Measurements from ENCODE around the gene METTL15.

Gene METTL15

GRCh38 chr11:28169816-28170215 is 61.6 kb downstream of the METTL15 start:
- no CpG with 5 or more reads among the region's 1 CpG for WGBS, 2 donors (ENCODE audit: extremely low coverage in 2 of 2, insufficient read length in 2 of 2, insufficient replicate concordance in 1 of 2)
- no peak for DNase-seq (ENCODE audit: low spot score)

GRCh38 chr11:28170759-28171158 is 62.6 kb downstream of the METTL15 start:
- peaks cover 0 to 14% of the 10 kb centered on the region in 2 donors for H3K36me3 ChIP-seq (replicated peaks in 1 of 2; ENCODE audit: control insufficient read depth in 2 of 2, insufficient read depth in 2 of 2, low read length in 2 of 2)
- no peak overlapping the region for H3K18ac ChIP-seq (ENCODE audit: low read length)
- no CpG with 5 or more reads among the region's 4 CpGs for WGBS, 2 donors (ENCODE audit: extremely low coverage in 2 of 2, insufficient read length in 2 of 2, insufficient replicate concordance in 1 of 2)
- H4K8ac ChIP-seq (ENCODE audit: low read depth, low read length) = no peak overlapping the region
- H3K27me3 ChIP-seq (ENCODE audit: control insufficient read depth in 3 of 3, insufficient read depth in 3 of 3, low read depth in 1 of 3, low read length in 3 of 3) = no peaks in the 10 kb centered on the region
- no peak overlapping the region for H4K91ac ChIP-seq (ENCODE audit: low read depth, low read length, poor library complexity)
- no peak overlapping the region for H3K4me3 ChIP-seq (ENCODE audit: low read length in 2 of 2)
- H2AFZ ChIP-seq (ENCODE audit: low read length) = no peak overlapping the region
- H2BK120ac ChIP-seq (ENCODE audit: low read depth, low read length) = no peak overlapping the region
- H2BK5ac ChIP-seq (ENCODE audit: low read length) = no peak overlapping the region
- H3K23ac ChIP-seq (ENCODE audit: low read depth, low read length, poor library complexity) = no peak overlapping the region
- no peak overlapping the region for H2BK15ac ChIP-seq (ENCODE audit: low read length)
- no peaks in the 10 kb centered on the region for H3K79me1 ChIP-seq (ENCODE audit: low read depth, low read length)
- no peak for DNase-seq (ENCODE audit: low spot score)
- H3K14ac ChIP-seq (ENCODE audit: low read length) = no peak overlapping the region
- no peak overlapping the region for H2AK5ac ChIP-seq (ENCODE audit: low read depth, low read length)
- no peak overlapping the region for H3K27ac ChIP-seq (replicated peaks; ENCODE audit: low read length)
- H2BK12ac ChIP-seq (ENCODE audit: low read length) = no peak overlapping the region
- H3K9me3 ChIP-seq (replicated peaks in 1 of 2; ENCODE audit: control insufficient read depth in 2 of 2, insufficient read depth in 1 of 2, low read depth in 1 of 2, low read length in 2 of 2) = peaks cover 0 to 12% of the 10 kb centered on the region in 2 donors
- no peak overlapping the region for H3K4ac ChIP-seq (ENCODE audit: low read length)
- no peak overlapping the region for H3K4me2 ChIP-seq (ENCODE audit: insufficient read depth, low read length, poor library complexity, severe bottlenecking)
- peaks cover 0 to 5% of the 10 kb centered on the region in 2 donors for H3K4me1 ChIP-seq (ENCODE audit: control insufficient read depth in 2 of 2, insufficient read depth in 1 of 2, low read depth in 1 of 2, low read length in 2 of 2)
- no peak overlapping the region for H3K9ac ChIP-seq (ENCODE audit: low read depth, low read length, poor library complexity)

More at GRCh38 chr11:28169816-28170215, 61.6 kb downstream of the METTL15 start:
- Histone ChIP-seq H4K8ac (ENCODE audit: low read depth, low read length) (no peak overlapping the region), H3K4ac (ENCODE audit: low read length) (no peak overlapping the region), H2BK5ac (ENCODE audit: low read length) (no peak overlapping the region), H3K9ac (ENCODE audit: low read depth, low read length, poor library complexity) (no peak overlapping the region), H3K36me3 (replicated peaks in 1 of 2; ENCODE audit: control insufficient read depth in 2 of 2, insufficient read depth in 2 of 2, low read length in 2 of 2) (peaks cover 0 to 14% of the 10 kb centered on the region in 2 donors), H3K27ac (replicated peaks; ENCODE audit: low read length) (no peak overlapping the region), H2AFZ (ENCODE audit: low read length) (no peak overlapping the region), H3K23ac (ENCODE audit: low read depth, low read length, poor library complexity) (no peak overlapping the region), H3K27me3 (ENCODE audit: control insufficient read depth in 3 of 3, insufficient read depth in 3 of 3, low read depth in 1 of 3, low read length in 3 of 3) (no peaks in the 10 kb centered on the region), H3K4me3 (ENCODE audit: low read length in 2 of 2) (no peak overlapping the region), H3K79me1 (ENCODE audit: low read depth, low read length) (no peaks in the 10 kb centered on the region), H3K14ac (ENCODE audit: low read length) (no peak overlapping the region), H4K91ac (ENCODE audit: low read depth, low read length, poor library complexity) (no peak overlapping the region), H2AK5ac (ENCODE audit: low read depth, low read length) (no peak overlapping the region), H3K18ac (ENCODE audit: low read length) (no peak overlapping the region), H2BK15ac (ENCODE audit: low read length) (no peak overlapping the region), H2BK120ac (ENCODE audit: low read depth, low read length) (no peak overlapping the region), H3K4me2 (ENCODE audit: insufficient read depth, low read length, poor library complexity, severe bottlenecking) (no peak overlapping the region), H3K9me3 (replicated peaks in 1 of 2; ENCODE audit: control insufficient read depth in 2 of 2, insufficient read depth in 1 of 2, low read depth in 1 of 2, low read length in 2 of 2) (peaks cover 0 to 14% of the 10 kb centered on the region in 2 donors), H3K4me1 (ENCODE audit: control insufficient read depth in 2 of 2, insufficient read depth in 1 of 2, low read depth in 1 of 2, low read length in 2 of 2) (peaks cover 0 to 5% of the 10 kb centered on the region in 2 donors), H2BK12ac (ENCODE audit: low read length) (no peak overlapping the region)

- Histone ChIP-seq H3K9me3 (replicated peaks in 1 of 2; ENCODE audit: control insufficient read depth in 2 of 2, insufficient read depth in 1 of 2, low read depth in 1 of 2, low read length in 2 of 2) (peaks cover 0 to 5% of the 10 kb centered on the region in 2 donors), H2BK15ac (ENCODE audit: low read length) (no peak overlapping the region), H2BK120ac (ENCODE audit: low read depth, low read length) (no peak overlapping the region), H3K27ac (replicated peaks; ENCODE audit: low read length) (no peak overlapping the region), H2BK5ac (ENCODE audit: low read length) (no peak overlapping the region), H3K18ac (ENCODE audit: low read length) (no peak overlapping the region), H3K4me1 (ENCODE audit: control insufficient read depth in 2 of 2, insufficient read depth in 1 of 2, low read depth in 1 of 2, low read length in 2 of 2) (no peaks in the 10 kb centered on the region), H3K27me3 (ENCODE audit: control insufficient read depth in 3 of 3, insufficient read depth in 3 of 3, low read depth in 1 of 3, low read length in 3 of 3) (no peaks in the 10 kb centered on the region), H3K4me2 (ENCODE audit: insufficient read depth, low read length, poor library complexity, severe bottlenecking) (no peak overlapping the region), H3K4ac (ENCODE audit: low read length) (no peak overlapping the region), H3K14ac (ENCODE audit: low read length) (no peak overlapping the region), H4K8ac (ENCODE audit: low read depth, low read length) (no peak overlapping the region), H2AK5ac (ENCODE audit: low read depth, low read length) (no peak overlapping the region), H2AFZ (ENCODE audit: low read length) (no peak overlapping the region), H3K4me3 (ENCODE audit: low read length in 2 of 2) (no peak overlapping the region), H3K79me1 (ENCODE audit: low read depth, low read length) (no peaks in the 10 kb centered on the region), H3K23ac (ENCODE audit: low read depth, low read length, poor library complexity) (no peak overlapping the region), H4K91ac (ENCODE audit: low read depth, low read length, poor library complexity) (no peak overlapping the region), H3K36me3 (replicated peaks in 1 of 2; ENCODE audit: control insufficient read depth in 2 of 2, insufficient read depth in 2 of 2, low read length in 2 of 2) (peaks cover 0 to 10% of the 10 kb centered on the region in 2 donors), H2BK12ac (ENCODE audit: low read length) (no peak overlapping the region), H3K9ac (ENCODE audit: low read depth, low read length, poor library complexity) (no peak overlapping the region)
- no CpG with 5 or more reads among the region's 1 CpG for WGBS, 2 donors (ENCODE audit: extremely low coverage in 2 of 2, insufficient read length in 2 of 2, insufficient replicate concordance in 1 of 2)
- no peak for DNase-seq (ENCODE audit: low spot score)
Observed at GRCh38 chr11:28176351-28176750, 68.2 kb downstream of the METTL15 start.

- Histone ChIP-seq H3K4me3 (ENCODE audit: low read length in 2 of 2) (no peak overlapping the region), H4K8ac (ENCODE audit: low read depth, low read length) (no peak overlapping the region), H2AK5ac (ENCODE audit: low read depth, low read length) (no peak overlapping the region), H2BK120ac (ENCODE audit: low read depth, low read length) (no peak overlapping the region), H3K4me1 (ENCODE audit: control insufficient read depth in 2 of 2, insufficient read depth in 1 of 2, low read depth in 1 of 2, low read length in 2 of 2) (no peaks in the 10 kb centered on the region), H3K9me3 (replicated peaks in 1 of 2; ENCODE audit: control insufficient read depth in 2 of 2, insufficient read depth in 1 of 2, low read depth in 1 of 2, low read length in 2 of 2) (no peaks in the 10 kb centered on the region), H3K27me3 (ENCODE audit: control insufficient read depth in 3 of 3, insufficient read depth in 3 of 3, low read depth in 1 of 3, low read length in 3 of 3) (no peaks in the 10 kb centered on the region), H3K36me3 (replicated peaks in 1 of 2; ENCODE audit: control insufficient read depth in 2 of 2, insufficient read depth in 2 of 2, low read length in 2 of 2) (peaks cover 0 to 4% of the 10 kb centered on the region in 2 donors), H3K9ac (ENCODE audit: low read depth, low read length, poor library complexity) (no peak overlapping the region), H3K79me1 (ENCODE audit: low read depth, low read length) (no peaks in the 10 kb centered on the region), H3K23ac (ENCODE audit: low read depth, low read length, poor library complexity) (no peak overlapping the region), H3K4ac (ENCODE audit: low read length) (no peak overlapping the region), H2BK15ac (ENCODE audit: low read length) (no peak overlapping the region), H4K91ac (ENCODE audit: low read depth, low read length, poor library complexity) (no peak overlapping the region), H2BK12ac (ENCODE audit: low read length) (no peak overlapping the region), H2BK5ac (ENCODE audit: low read length) (no peak overlapping the region), H2AFZ (ENCODE audit: low read length) (no peak overlapping the region), H3K27ac (replicated peaks; ENCODE audit: low read length) (no peak overlapping the region), H3K4me2 (ENCODE audit: insufficient read depth, low read length, poor library complexity, severe bottlenecking) (no peak overlapping the region), H3K18ac (ENCODE audit: low read length) (no peak overlapping the region), H3K14ac (ENCODE audit: low read length) (no peak overlapping the region)
- no peak for DNase-seq (ENCODE audit: low spot score)
- no CpG with 5 or more reads among the region's 2 CpGs for WGBS, 2 donors (ENCODE audit: extremely low coverage in 2 of 2, insufficient read length in 2 of 2, insufficient replicate concordance in 1 of 2)
Observed at GRCh38 chr11:28195449-28195848, 87.3 kb downstream of the METTL15 start.
